HG03060 (cell line): ENCODE measurements around the gene MLF2.

Source experiments
- ATAC-seq: cut with Tn5 transposase; IDR thresholded peaks from one replicate; pipeline ENCODE4 v1.9.1; 2021; ENCODE audit warnings: low read depth, moderate number of reproducible peaks; ENCODE audit not compliant: unreplicated experiment

MLF2 gene

DNA sequence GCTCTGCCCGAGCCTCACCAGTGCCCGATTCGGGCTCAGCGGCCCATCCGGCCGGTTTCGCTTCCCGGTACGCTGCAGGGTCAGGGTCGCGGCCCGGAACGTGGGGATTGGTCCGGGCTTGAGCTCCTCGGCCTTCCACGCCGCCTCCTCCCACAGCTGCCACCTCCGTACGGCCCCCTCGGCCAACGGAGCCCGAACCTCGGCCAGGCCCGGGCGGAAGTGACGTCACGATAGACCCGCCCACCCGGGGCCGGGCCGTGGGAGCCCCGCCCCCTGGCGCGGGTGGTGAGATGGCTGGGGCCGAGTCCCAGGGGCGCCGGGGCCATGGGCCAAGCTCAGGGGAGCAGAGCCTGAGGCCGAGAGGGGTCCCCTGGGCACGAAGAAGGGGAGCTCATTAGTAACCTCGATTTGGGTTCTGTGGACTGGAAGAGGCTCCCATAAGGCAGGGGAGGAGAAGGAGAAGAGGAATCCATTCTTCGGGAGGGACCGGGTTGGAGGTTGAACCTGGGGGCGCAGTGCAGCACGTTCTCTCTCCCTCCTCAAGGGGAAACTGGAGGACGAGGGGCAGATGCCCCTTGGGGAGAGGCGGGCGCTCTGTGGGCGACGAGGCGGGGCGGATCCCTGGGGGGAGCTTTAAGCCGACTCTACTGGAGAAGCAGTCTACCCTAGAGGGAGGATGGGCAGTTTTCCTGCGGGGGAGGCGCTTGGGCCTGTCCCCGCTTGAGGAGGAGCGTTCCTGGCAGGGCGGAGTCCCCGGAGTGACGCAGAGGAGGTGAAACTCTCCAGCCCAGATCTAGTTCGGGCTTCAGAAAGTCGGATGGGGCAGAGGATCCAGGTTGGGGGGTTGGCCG lies at the start of gene MLF2:
Gene MLF2 (minus strand): TSS at position 221 of the 851 bp plus-strand sequence. CDS start 807 bp downstream, outside the sequence.
- peak; percentile 83 for ATAC-seq

- ATAC-seq: no peak
These were observed 46.2 kb upstream of the MLF2 start for GRCh38 chr12:6799147-6799546.

- ATAC-seq: no peak
These were observed 43.6 kb upstream of the MLF2 start for GRCh38 chr12:6796576-6796975.

DNA sequence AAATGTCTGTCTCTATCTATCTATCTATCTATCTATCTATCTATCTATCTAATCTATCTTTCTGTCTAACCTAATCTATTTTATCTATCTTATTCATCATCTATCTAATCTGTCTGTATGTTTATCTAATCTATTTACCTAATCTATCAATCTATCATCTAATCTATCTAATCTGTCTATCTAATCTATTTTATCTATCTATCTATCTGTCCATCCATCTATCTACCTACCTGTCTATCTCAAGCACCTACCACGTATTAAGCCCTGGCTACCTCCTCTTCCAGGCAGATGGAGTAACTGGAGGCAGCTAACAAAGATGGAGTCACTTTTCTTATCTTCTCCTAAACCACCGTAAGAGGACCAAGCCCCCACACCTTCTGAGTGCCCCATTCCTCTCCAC lies 42.1 kb upstream of the MLF2 start:
- no peak for ATAC-seq

DNA sequence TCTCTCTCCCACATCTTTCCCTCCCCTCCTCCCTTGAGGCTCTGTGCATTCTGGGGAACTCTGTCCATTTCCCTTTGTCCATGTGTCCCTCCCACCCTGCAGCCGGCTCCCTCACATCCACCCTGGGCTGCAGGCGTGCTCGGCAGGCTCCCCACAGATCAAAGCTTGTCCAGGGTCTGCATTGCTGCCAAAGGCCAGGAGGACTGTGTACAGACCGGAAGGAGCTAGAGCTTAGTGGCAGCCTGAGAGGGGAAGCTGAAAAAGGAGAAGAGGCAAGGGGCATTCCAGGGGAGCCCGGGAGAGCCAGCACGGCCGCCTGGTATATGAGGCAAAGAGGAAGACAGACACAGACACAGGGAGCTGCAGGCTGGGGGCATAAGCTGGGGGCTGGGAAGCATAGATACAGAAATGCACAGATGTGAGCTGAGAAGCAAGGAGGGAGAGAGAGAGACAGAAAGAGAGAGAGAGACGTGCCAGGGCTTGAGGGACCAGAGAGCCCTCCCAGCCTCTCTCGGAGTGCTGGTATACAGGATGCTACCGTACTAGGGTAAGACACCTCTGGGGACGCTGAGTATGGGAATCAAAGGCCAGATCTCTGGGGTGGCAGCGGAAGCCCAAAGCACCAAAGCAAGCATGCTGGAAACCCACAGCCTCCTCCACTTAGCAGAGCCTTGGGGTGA lies 39.7 kb upstream of the MLF2 start:
- no peak for ATAC-seq

DNA sequence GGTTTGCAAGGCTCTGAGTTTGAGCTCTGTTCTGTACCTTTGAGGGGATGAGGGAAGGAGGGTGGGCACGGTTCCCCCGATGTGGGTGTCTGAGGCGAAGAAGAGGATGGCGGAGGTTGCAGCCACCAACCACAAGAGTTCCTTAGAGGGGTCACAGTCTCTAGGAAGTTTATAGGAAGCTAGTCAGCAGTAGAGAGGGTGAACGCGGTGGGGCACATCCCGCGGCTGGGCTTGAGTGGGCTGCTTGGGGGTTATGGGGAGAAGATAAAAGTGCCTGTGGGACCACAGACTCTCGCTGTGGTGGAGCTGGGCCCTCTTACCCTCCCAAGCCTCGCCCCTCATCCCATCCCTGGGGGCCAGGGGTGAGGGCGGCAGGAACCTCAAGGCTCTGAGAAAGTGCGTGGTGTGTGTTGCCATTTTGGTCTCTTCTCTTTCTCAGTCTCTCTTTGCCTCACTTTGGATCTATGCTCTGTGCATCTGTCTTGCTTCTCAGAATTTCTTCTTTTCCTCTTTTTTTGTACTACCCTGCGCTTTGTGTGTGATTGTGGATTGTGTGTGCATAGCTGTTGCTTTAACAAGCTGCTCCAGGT lies 39.1 kb upstream of the MLF2 start:
- ATAC-seq: no peak

GRCh38 chr12:6790496-6791150 lies 37.7 kb upstream of the MLF2 start:
- ATAC-seq: no peak

DNA sequence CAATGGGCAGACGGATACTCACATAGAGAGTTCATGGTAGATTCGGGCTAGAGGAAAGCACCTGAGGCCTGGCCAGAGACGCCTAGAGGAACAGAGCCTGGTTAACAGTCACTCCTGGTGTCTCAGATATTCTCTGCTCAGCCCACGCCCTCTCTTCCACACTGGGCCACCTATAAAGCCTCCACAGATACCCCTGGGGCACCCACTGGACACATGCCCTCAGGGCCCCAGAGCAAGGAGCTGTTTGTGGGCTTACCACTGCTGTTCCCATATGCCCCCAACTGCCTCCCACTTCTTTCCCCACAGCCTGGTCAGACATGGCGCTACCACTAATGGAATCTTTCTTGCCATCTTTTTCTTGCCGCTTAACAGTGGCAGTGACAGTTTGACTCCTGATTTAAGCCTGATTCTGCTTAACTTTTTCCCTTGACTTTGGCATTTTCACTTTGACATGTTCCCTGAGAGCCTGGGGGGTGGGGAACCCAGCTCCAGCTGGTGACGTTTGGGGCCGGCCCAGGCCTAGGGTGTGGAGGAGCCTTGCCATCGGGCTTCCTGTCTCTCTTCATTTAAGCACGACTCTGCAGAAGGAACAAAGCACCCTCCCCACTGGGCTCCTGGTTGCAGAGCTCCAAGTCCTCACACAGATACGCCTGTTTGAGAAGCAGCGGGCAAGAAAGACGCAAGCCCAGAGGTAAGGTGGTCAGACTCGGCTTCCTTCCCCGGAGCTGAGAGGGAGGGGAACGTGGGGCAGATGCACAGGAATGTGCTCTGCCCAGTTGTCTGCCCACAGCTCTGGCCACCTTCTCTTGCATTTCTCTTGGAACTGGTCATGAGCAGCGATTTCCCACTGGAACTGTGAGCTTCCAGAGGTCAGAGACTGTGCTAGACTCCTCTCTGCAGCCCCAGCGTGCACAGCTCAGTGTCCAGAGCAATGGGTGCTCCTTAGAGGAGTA lies 36.3 kb upstream of the MLF2 start, which contains the start of gene CD4:
Gene CD4 (plus strand): TSS at position 557 of the 953 bp plus-strand sequence. CDS start 10,611 bp downstream, outside the sequence.
- ATAC-seq: no peak

DNA sequence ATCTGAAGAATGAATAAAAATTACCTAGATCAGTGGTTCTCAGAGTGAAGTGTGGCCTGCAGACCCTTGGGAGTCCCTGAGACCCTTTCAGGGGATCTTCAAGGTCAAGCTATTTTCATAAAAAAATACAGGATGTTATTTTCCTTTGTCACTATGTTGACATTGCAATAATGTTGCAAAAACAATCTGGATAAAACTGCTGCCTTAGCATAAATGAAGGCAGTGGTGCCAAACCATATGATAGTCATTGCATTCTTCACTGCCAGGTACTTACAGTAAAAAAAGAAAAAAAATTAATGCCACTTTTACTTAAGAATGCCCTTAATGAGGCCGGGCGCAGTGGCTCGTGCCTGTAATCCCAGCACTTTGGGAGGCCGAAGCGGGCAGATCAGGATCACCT lies 34.4 kb upstream of the MLF2 start:
- no peak for ATAC-seq

- ATAC-seq: no peak
These were observed 33.6 kb upstream of the MLF2 start for GRCh38 chr12:6786416-6787094.

DNA sequence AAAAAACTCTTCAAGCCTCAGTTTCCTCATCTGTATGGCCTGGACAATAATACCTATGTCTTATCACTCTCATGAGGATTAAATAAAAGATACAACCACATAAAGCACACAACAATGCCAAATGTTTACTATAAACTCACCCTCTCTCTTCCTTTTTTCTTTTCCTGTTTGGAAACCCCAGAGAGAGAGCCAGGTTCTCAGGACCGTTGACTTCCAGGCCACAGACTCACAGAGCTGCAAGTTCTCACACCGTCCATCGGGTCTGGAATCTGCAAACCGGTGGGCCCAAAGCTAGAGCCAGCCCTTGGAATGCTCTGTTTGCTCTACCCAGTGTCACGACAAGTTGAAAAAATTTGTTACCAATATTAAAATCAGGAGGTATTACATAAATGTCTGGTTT lies 31.8 kb upstream of the MLF2 start:
- no peak for ATAC-seq

GRCh38 chr12:6784296-6784695 lies 31.4 kb upstream of the MLF2 start:
- no peak for ATAC-seq

- ATAC-seq: no peak
These were observed 30.9 kb upstream of the MLF2 start for GRCh38 chr12:6783828-6784227.

DNA sequence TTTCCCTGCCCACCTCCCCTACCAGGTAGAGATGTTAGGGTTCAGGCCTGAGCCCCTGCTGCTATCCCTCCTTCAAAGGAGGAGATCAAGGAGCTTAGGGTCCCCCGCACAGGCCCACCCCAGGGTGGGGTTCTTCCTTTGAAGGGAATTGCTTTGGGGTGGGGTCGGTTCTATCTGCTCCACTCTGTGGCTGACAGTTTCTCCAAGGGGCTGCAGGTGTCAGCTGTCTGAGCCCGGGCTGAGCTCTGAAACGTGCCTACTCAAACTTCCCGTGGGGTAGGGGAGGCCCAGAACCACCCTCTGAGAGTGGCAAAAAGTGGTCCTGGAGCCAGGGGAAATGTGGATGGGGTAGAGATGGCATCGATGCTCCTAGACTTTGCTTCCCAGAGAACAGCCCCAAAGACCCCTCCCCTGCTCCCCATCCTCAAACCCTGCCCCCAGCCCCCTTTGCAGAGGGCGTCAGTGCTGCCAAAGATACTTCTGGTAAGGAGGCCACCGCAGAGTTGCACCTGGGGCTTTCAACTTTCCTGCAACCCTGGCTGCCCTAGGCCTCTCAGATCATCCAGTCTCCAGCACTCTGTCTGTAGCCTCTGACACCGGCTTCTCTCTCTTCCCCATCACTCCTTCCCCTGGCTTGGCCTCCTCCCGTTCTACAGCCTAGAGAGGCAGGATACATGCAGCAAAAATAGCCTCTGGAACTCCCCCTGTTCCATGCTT lies 30.1 kb upstream of the MLF2 start:
- no peak for ATAC-seq

- no peak for ATAC-seq
These were observed 29.2 kb upstream of the MLF2 start for GRCh38 chr12:6782119-6782518.

DNA sequence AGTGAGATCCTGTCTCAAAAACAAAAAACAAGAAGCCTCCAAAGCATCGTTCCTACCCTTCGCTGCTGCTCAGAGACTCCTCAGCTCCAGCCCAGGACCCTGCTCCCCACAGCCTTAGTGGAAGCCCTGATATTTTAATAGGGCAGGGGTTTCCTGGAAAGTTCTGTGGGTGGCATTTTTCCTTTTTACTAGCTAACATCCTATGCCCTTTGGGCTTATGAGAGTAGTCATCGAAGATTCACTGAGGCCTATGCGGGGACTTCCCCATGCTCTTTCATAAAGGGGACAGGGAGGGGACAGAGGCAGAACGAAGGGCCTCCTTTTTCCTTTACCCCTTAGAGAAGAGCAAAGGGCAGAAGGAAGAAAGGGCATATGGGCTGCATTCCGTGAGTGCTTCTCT lies 27.6 kb upstream of the MLF2 start:
- no peak for ATAC-seq

- ATAC-seq: no peak
These were observed 26.9 kb upstream of the MLF2 start for GRCh38 chr12:6779708-6780432.
